Astrocyte of the cerebellum (primary cell): ENCODE results near the gene RARB.
A peak's percentile ranks its signal among the peaks of the same experiment; 100 is the strongest.

Experiments used
- DNase-seq: peaks from one replicate; pipeline ENCODE4 v3.0.0-alpha.2; 2011; ENCODE audit warnings: low read depth
- H3K4me3 ChIP-seq: 2 replicates; pipeline ENCODE4 v1.5.1; 2011; ENCODE audit warnings: mild to moderate bottlenecking, low read depth, low read length, moderate library complexity
- in situ Hi-C: cut with HindIII; loops from 2 replicates; pipeline ENCODE4 v1.10.0; 2017; ENCODE audit warnings: low sequenced_read_pairs
- TF ChIP-seq, protein P1 (sequence below): IDR thresholded peaks from 2 replicates; pipeline ENCODE4 v1.5.1; 2012; ENCODE audit warnings: low read length, low read depth, moderate library complexity, mild to moderate bottlenecking; ENCODE audit errors: missing control alignments

Gene RARB

DNA sequence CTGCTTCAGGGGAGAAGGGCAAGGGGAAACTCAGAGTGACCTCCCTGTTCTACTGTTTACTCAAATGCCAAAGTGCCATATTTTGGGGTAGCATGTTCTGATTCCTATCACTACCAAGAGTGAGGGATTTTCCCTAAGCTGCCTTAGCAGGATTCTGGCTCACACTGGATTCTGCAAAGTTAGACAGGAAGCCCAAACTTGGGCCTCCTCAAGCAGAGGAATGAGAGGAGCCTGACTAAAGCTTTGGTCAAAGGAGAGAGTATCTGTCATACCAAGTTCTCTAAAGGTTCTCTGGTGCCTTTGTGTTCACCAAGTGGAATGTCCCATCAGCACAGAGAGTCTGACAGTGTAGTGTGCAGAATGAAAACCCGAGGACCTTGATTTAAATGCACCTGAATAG, 8.8 kb upstream of the RARB start:
- H3K4me3 ChIP-seq, result no peak overlapping the region
- no peak for DNase-seq
- TF ChIP-seq, protein P1, sequence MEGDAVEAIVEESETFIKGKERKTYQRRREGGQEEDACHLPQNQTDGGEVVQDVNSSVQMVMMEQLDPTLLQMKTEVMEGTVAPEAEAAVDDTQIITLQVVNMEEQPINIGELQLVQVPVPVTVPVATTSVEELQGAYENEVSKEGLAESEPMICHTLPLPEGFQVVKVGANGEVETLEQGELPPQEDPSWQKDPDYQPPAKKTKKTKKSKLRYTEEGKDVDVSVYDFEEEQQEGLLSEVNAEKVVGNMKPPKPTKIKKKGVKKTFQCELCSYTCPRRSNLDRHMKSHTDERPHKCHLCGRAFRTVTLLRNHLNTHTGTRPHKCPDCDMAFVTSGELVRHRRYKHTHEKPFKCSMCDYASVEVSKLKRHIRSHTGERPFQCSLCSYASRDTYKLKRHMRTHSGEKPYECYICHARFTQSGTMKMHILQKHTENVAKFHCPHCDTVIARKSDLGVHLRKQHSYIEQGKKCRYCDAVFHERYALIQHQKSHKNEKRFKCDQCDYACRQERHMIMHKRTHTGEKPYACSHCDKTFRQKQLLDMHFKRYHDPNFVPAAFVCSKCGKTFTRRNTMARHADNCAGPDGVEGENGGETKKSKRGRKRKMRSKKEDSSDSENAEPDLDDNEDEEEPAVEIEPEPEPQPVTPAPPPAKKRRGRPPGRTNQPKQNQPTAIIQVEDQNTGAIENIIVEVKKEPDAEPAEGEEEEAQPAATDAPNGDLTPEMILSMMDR, result no peak
- in situ Hi-C loops, result no loop called here

DNA sequence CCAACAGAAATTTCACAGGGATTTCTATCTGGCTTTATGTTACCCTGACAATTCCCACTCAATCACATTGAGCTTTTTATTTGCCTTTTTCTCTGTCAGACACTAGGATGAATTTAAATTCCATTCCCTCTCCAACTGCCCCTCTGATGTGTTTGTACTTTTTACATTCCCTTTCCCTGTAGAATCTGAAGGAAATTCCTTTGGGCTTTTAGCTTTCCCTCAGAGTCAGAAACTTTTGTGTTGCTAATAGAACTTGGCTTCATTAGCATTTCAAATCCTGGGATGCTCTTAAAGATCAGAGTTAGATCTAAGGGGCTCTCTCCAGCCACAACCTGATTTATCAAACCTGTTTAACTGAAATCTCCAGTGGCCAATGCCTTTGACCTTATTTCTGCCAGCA, 7.9 kb upstream of the RARB start:
- TF ChIP-seq, protein P1, result no peak
- no peak overlapping the region for H3K4me3 ChIP-seq
- in situ Hi-C loops, result no loop called here
- no peak for DNase-seq

DNA sequence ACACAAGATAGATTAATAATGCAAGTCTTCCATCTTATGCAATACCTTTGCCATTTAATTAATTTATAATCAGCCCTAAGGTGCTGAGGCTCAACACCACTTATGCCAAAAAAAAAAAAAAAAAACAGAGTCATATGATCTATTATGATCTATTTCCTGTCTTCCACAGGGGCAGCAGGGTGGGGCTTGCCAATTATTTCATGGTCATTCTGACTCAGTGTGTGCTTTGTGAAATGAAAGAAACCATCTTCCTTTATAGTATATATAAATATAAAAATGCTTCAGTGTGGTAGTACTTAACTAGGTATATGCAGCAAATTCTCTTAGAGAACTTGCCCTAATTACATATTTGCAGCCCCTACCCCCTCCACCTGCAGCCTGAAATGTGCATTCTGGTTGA, 7.2 kb upstream of the RARB start:
- TF ChIP-seq, protein P1, result no peak
- no peak for DNase-seq
- no peak overlapping the region for H3K4me3 ChIP-seq
- in situ Hi-C loops, result no loop called here

DNA sequence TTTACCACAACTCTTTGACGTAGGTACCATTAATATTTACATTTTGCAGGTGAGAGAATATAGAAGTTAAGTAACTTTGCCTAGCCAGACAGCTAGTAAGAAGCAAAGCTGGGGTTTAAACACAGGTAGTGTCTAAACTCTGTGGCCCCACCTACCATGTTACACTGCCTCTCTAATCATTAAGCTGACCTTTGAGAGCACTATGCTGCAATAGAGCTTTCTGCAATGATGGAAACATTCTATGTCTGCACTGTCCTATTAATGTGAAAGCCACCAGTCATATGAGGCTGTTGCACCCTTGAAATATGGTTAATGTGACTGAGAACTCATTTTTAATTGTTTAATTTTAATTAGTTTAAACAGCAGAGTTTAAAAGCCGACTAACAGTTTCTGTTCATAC, 6.3 kb upstream of the RARB start:
- in situ Hi-C loops, result no loop called here
- no peak overlapping the region for H3K4me3 ChIP-seq
- no peak for DNase-seq
- TF ChIP-seq, protein P1, result no peak

DNA sequence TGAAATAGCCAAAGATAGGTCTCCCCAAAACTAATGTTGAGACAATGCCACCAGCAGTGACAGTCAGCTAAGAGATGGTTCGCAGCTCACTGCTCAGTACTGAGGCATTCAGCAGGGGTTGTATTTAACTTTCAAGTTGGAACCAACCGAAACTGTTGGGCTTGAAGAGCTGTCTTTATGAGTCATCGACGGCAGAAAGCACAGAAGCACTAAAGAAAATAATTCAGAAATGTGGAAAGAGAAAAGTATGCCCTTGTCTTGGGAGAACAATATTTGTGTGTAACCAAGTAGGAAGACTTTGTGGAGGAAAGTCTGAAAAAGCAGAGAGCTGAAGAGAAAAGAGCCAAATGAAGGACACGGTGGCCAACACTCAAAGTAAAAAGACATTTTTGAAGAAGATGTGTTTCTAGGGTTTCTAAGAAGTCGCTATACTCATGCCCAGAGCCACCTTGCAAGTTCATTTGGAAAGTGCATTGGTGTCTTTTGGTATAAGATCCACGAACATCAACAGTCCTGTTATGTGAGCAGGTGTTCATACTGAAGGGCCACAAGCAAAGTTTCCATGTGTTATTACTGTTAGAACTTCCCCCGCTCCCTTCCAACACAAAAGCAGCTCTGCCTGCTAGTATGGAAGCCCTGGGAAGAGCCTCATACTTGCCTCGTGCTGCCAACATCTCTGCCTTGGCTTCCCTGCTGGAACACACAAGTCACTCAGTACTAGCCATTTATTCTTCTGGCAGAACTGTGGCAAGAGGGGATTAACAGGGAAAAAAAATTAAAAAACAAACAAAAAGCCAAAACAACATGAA, 4.1 kb upstream of the RARB start:
- H3K4me3 ChIP-seq, result no peak overlapping the region
- in situ Hi-C loops, result no loop called here
- TF ChIP-seq, protein P1, result no peak
- peak; percentile 66 for DNase-seq

DNA sequence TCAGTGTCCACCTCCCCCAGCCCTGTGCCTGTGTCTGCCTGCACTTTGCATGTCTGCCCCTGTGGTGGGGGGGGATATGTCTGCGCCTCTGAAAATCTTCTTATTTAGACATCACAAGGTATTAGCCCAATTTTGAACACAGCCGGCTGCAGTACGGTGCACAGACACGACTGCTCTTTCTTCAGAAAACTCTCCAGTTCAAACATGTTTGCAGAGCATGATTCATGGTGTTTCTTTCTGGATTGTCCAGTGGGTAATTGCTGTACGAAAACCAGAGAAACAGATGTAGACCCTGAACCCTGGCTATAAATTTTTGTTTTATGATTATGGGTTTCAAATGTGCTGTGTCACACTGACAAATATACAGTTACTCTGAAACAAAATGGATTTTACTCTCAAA, 3.4 kb upstream of the RARB start:
- TF ChIP-seq, protein P1, result no peak
- in situ Hi-C loops, result no loop called here
- H3K4me3 ChIP-seq, result no peak overlapping the region
- DNase-seq, result no peak
